Smooth muscle cell (in vitro differentiated cells): Measurements from ENCODE around the gene MCM6. TPM values are rescaled to one million over a fixed set of nuclear protein-coding genes. Genes with fewer than 3 reads are reported as not detected.

ENCODE experiments used
- DNase-seq: peaks from one replicate; lab custom pipeline; 2025; ENCODE audit not compliant: unreplicated experiment; lab: John Stamatoyannopoulos, UW
- H2AFZ ChIP-seq: fragments of 200-600 bp; sonication (generic); 2 replicates; pipeline ENCODE4 v1.6.0; 2016; ENCODE audit warnings: antibody characterized with exemption, low read depth, mild to moderate bottlenecking
- H3F3A ChIP-seq: fragments of 200-600 bp; sonication (generic); 2 replicates; pipeline ENCODE4 v1.6.0; 2017; ENCODE audit warnings: antibody characterized with exemption, low read depth
- H3K27ac ChIP-seq: fragments of 200-600 bp; sonication (generic); 2 replicates; pipeline ENCODE4 v1.5.1; 2016; ENCODE audit warnings: low read depth, mild to moderate bottlenecking
- H3K27me3 ChIP-seq: fragments of 200-600 bp; sonication (generic); 2 replicates; pipeline ENCODE4 v1.6.1; 2016; ENCODE audit warnings: low read depth, mild to moderate bottlenecking
- H3K36me3 ChIP-seq: fragments of 200-600 bp; sonication (generic); 2 replicates; pipeline ENCODE4 v1.5.1; 2016; ENCODE audit warnings: low read depth
- H3K4me1 ChIP-seq: fragments of 200-600 bp; sonication (generic); 2 replicates; pipeline ENCODE4 v1.5.1; 2016; ENCODE audit warnings: low read depth
- H3K4me2 ChIP-seq: fragments of 200-600 bp; sonication (generic); 2 replicates; pipeline ENCODE4 v1.6.0; 2016; ENCODE audit warnings: mild to moderate bottlenecking
- H3K4me3 ChIP-seq: fragments of 200-600 bp; sonication (generic); 2 replicates; pipeline ENCODE4 v1.5.1; 2016; ENCODE audit warnings: mild to moderate bottlenecking
- H3K79me2 ChIP-seq: fragments of 200-600 bp; sonication (generic); 2 replicates; pipeline ENCODE4 v1.6.0; 2016; ENCODE audit warnings: low read depth, mild to moderate bottlenecking
- H3K9ac ChIP-seq: fragments of 200-600 bp; sonication (generic); 2 replicates; pipeline ENCODE4 v1.6.0; 2016; ENCODE audit warnings: low read depth
- H3K9me3 ChIP-seq: fragments of 200-600 bp; sonication (generic); replicated peaks from 2 replicates; pipeline ENCODE4 v1.5.1; 2016; ENCODE audit warnings: low read depth
- H4K20me1 ChIP-seq: fragments of 200-600 bp; sonication (generic); 2 replicates; pipeline ENCODE4 v1.6.0; 2016; ENCODE audit warnings: low read depth
- CTCF ChIP-seq: fragments of 200-600 bp; sonication (generic); IDR thresholded peaks from 2 replicates; pipeline ENCODE4 v1.5.1; 2017; ENCODE audit warnings: borderline replicate concordance, mild to moderate bottlenecking, antibody characterized with exemption; ENCODE audit not compliant: insufficient read depth, poor library complexity, severe bottlenecking
- WGBS: methylation state at CpG from one replicate; pipeline ENCODE4 v1.1.7; 2016; ENCODE audit warnings: low lambda C conversion rate; 5-methylcytosine and 5-hydroxymethylcytosine counted together
- polyA plus RNA-seq: library from polyadenylated mRNA; unstranded; fragments of >200 nt; fragmentation: Nextera tagmentation; extraction: Ambion mirVana; gene quantifications from 2 replicates; pipeline ENCODE4 v1.2.1, GENCODE V29; 2016
- total RNA-seq: library from RNA; depleted of rRNA; stranded (reverse); fragments of >200 nt; gene quantifications from 2 replicates; pipeline ENCODE4 v1.2.3, GENCODE V29; 2014

MCM6 gene
- total and polyA plus RNA-seq, 2 experiments from 2014 or later: 17.3 to 19.0 TPM

GRCh38 chr2:135821190-135821589 is 55.1 kb downstream of the MCM6 start:
- Histone ChIP-seq H3K9me3 (no peaks in the 10 kb centered on the region), H3K36me3 (no peaks in the 10 kb centered on the region), H3K79me2 (no peaks in the 10 kb centered on the region), H3K27ac (no peak overlapping the region), H3K9ac (no peak overlapping the region), H3K27me3 (no peaks in the 10 kb centered on the region), H2AFZ (no peak overlapping the region), H3K4me3 (no peak overlapping the region), H3K4me1 (no peaks in the 10 kb centered on the region), H3F3A (no peaks in the 10 kb centered on the region), H4K20me1 (no peaks in the 10 kb centered on the region), H3K4me2 (no peak overlapping the region)
- WGBS: 91% methylated on average over 2 of the region's 2 CpGs
- TF ChIP-seq CTCF: no peak
- no peak for DNase-seq

- H3K4me3 ChIP-seq: no peak overlapping the region
- no peak for DNase-seq
- H3K36me3 ChIP-seq: no peaks in the 10 kb centered on the region
- no peaks in the 10 kb centered on the region for H3K4me1 ChIP-seq
- no peaks in the 10 kb centered on the region for H4K20me1 ChIP-seq
- H3K79me2 ChIP-seq: no peaks in the 10 kb centered on the region
- H3K27me3 ChIP-seq: no peaks in the 10 kb centered on the region
- H3K9me3 ChIP-seq: no peaks in the 10 kb centered on the region
- TF ChIP-seq CTCF: no peak
- 30% methylated on average over 9 of the region's 9 CpGs for WGBS
- H3K9ac ChIP-seq: no peak overlapping the region
- H3F3A ChIP-seq: no peaks in the 10 kb centered on the region
- H2AFZ ChIP-seq: peak overlapping the region; percentile 63
- peak overlapping the region; percentile 78 for H3K4me2 ChIP-seq
- peak overlapping the region; percentile 78 for H3K27ac ChIP-seq
These were observed 56.1 kb downstream of the MCM6 start for GRCh38 chr2:135820003-135820618.

- no peaks in the 10 kb centered on the region for H4K20me1 ChIP-seq
- WGBS: 66% methylated on average over 8 of the region's 8 CpGs
- peak overlapping the region; percentile 78 for H3K27ac ChIP-seq
- H3K4me1 ChIP-seq: no peaks in the 10 kb centered on the region
- no peaks in the 10 kb centered on the region for H3K79me2 ChIP-seq
- H3K9ac ChIP-seq: no peak overlapping the region
- H2AFZ ChIP-seq: peak overlapping the region; percentile 49
- TF ChIP-seq CTCF: no peak
- no peaks in the 10 kb centered on the region for H3K27me3 ChIP-seq
- no peaks in the 10 kb centered on the region for H3K36me3 ChIP-seq
- H3K4me3 ChIP-seq: no peak overlapping the region
- no peaks in the 10 kb centered on the region for H3K9me3 ChIP-seq
- no peaks in the 10 kb centered on the region for H3F3A ChIP-seq
- DNase-seq: no peak
- no peak overlapping the region for H3K4me2 ChIP-seq
These were observed 57.2 kb downstream of the MCM6 start for GRCh38 chr2:135818937-135819610.

- no peak overlapping the region for H3K4me2 ChIP-seq
- H2AFZ ChIP-seq: no peak overlapping the region
- WGBS: 65% methylated on average over 4 of the region's 4 CpGs
- no peak overlapping the region for H3K9ac ChIP-seq
- H3K4me1 ChIP-seq: no peaks in the 10 kb centered on the region
- H3K9me3 ChIP-seq: no peaks in the 10 kb centered on the region
- H3K36me3 ChIP-seq: no peaks in the 10 kb centered on the region
- H3K27me3 ChIP-seq: no peaks in the 10 kb centered on the region
- no peak for DNase-seq
- no peak for TF ChIP-seq CTCF
- H3K4me3 ChIP-seq: no peak overlapping the region
- H4K20me1 ChIP-seq: no peaks in the 10 kb centered on the region
- H3K79me2 ChIP-seq: no peaks in the 10 kb centered on the region
- H3K27ac ChIP-seq: no peak overlapping the region
- no peaks in the 10 kb centered on the region for H3F3A ChIP-seq
These were observed 58.3 kb downstream of the MCM6 start for GRCh38 chr2:135817951-135818350.
